Liver (tissue), 9 donors: ENCODE measurements around the gene NRM. TPM values are rescaled to one million over a fixed set of nuclear protein-coding genes. Genes with fewer than 3 reads are reported as not detected.
A peak's percentile ranks its signal among the peaks of the same experiment; 100 is the strongest.

Experiments
- DNase-seq: peaks from one replicate; pipeline ENCODE4 v3.0.0-alpha.2; 2017; ENCODE audit warnings: low spot score
- H3K27ac ChIP-seq, 2 donors: one replicate each; pipeline ENCODE4 v1.7.0; 2013; ENCODE audit warnings: inconsistent platforms in 2 of 2, low read length in 2 of 2, control low read depth in 1 of 2, low read depth in 1 of 2, mild to moderate bottlenecking in 1 of 2
- H3K27me3 ChIP-seq, 4 donors: one replicate each; pipeline versions ENCODE4 v1.6.1 to v1.7.0; 2013; ENCODE audit warnings: low read length in 3 of 4, inconsistent platforms in 1 of 4, mild to moderate bottlenecking in 1 of 4, moderate library complexity in 1 of 4; ENCODE audit not compliant: control insufficient read depth in 4 of 4, insufficient read depth in 4 of 4
- H3K36me3 ChIP-seq, 4 donors: one replicate each; pipeline versions ENCODE4 v1.6.1 to v1.7.0; 2013; ENCODE audit warnings: low read length in 3 of 4, mild to moderate bottlenecking in 3 of 4, low read depth in 1 of 4, moderate library complexity in 1 of 4; ENCODE audit not compliant: control insufficient read depth in 4 of 4, insufficient read depth in 3 of 4
- H3K4me1 ChIP-seq, 4 donors: one replicate each; pipeline versions ENCODE4 v1.6.1 to v1.7.0; 2013; ENCODE audit warnings: low read length in 3 of 4, mild to moderate bottlenecking in 3 of 4, moderate library complexity in 1 of 4; ENCODE audit not compliant: control insufficient read depth in 4 of 4, insufficient read depth in 4 of 4
- H3K4me3 ChIP-seq, 3 donors: one replicate each; pipeline versions ENCODE4 v1.6.1 to v1.7.0; 2013; ENCODE audit warnings: low read length in 3 of 3, control low read depth in 1 of 3, low read depth in 1 of 3, mild to moderate bottlenecking in 1 of 3
- H3K9ac ChIP-seq, 2 donors: one replicate each; pipeline ENCODE4 v1.7.0; 2013; ENCODE audit warnings: low read length in 2 of 2, mild to moderate bottlenecking in 2 of 2, moderate library complexity in 2 of 2, control low read depth in 1 of 2, low read depth in 1 of 2
- H3K9me3 ChIP-seq, 4 donors: one replicate each; pipeline versions ENCODE4 v1.6.1 to v1.7.0; 2013; ENCODE audit warnings: low read length in 3 of 4; ENCODE audit not compliant: control insufficient read depth in 4 of 4
- ATF3 ChIP-seq: IDR thresholded peaks from 2 replicates; pipeline ENCODE4 v1.6.1; 2016; ENCODE audit warnings: antibody characterized with exemption
- CTCF ChIP-seq: fragments of 150-350 bp; IDR thresholded peaks from 2 replicates; pipeline ENCODE4 v1.5.1; 2017; ENCODE audit warnings: improper control_type of control experiment, low read depth, low read length; ENCODE audit not compliant: missing input control
- EGR1 ChIP-seq, 2 donors: IDR thresholded peaks; 2 replicates each; pipeline ENCODE4 v1.6.1; 2016 to 2018; ENCODE audit warnings: antibody characterized with exemption in 2 of 2, low read depth in 2 of 2
- GABPA ChIP-seq, 2 donors: IDR thresholded peaks in 1 of 2; conservative IDR thresholded peaks in 1 of 2; 2 replicates each; pipeline ENCODE4 v1.6.1; 2016; ENCODE audit warnings: antibody characterized with exemption in 2 of 2, mild to moderate bottlenecking in 1 of 2, moderate library complexity in 1 of 2
- MAX ChIP-seq: IDR thresholded peaks from 2 replicates; pipeline ENCODE4 v1.6.1; 2016; ENCODE audit warnings: antibody characterized with exemption
- NR2F2 ChIP-seq: IDR thresholded peaks from 2 replicates; pipeline ENCODE4 v1.6.1; 2016; ENCODE audit warnings: antibody characterized with exemption
- RXRA ChIP-seq, 2 donors: IDR thresholded peaks; 2 replicates each; pipeline ENCODE4 v1.6.1; 2017 to 2018; ENCODE audit warnings: antibody characterized with exemption in 2 of 2, mild to moderate bottlenecking in 1 of 2
- SP1 ChIP-seq: IDR thresholded peaks from 2 replicates; pipeline ENCODE4 v1.6.1; 2018; ENCODE audit warnings: antibody characterized with exemption, mild to moderate bottlenecking
- YY1 ChIP-seq: IDR thresholded peaks from 2 replicates; pipeline ENCODE4 v1.6.1; 2016; ENCODE audit warnings: antibody characterized with exemption, mild to moderate bottlenecking
- WGBS: extraction: QIAGEN DNeasy Blood & Tissue Kit; methylation state at CpG from one replicate; pipeline ENCODE4 v1.1.7; 2013; 5-methylcytosine and 5-hydroxymethylcytosine counted together
- polyA plus RNA-seq, 2 donors: library from polyadenylated mRNA; stranded (reverse) in 1 of 2; unstranded in 1 of 2; fragments of 200-250 nt in 1 of 2; fragments of >200 nt in 1 of 2; fragmentation: Nextera tagmentation in 1 of 2; extraction: Ambion mirVana in 1 of 2; gene quantifications; one replicate each; pipeline versions ENCODE4 v1.2.1 to v1.2.3, GENCODE V29; 2013 to 2015
- total RNA-seq, 2 donors: library from RNA; depleted of rRNA; stranded (reverse); fragments of >200 nt; gene quantifications; one replicate each; pipeline ENCODE4 v1.2.3, GENCODE V29; 2014
- TF ChIP-seq, protein P1 (sequence below): IDR thresholded peaks from 2 replicates; pipeline ENCODE4 v1.6.1; 2016; ENCODE audit warnings: antibody characterized with exemption, mild to moderate bottlenecking
- donor health status: healthy.
- donor health status: healthy.
- donor health status: healthy.
- donor health status: healthy.
- donor health status: healthy.

Gene NRM
- total and polyA plus RNA-seq, 4 donors, result 0.59 to 3.3 (median 2.4) TPM

GRCh38 chr6:30687659-30688431, 2.9 kb downstream of the NRM start:
- no peaks in the 10 kb centered on the region for H3K27me3 ChIP-seq
- H3K4me3 ChIP-seq, result peak overlapping the region; percentile 60 to 77 (median 60)
- H3K27ac ChIP-seq, result peak overlapping the region; percentile 97 to 99
- 30% methylated on average over 22 of the region's 22 CpGs for WGBS
- DNase-seq, result no peak
- TF ChIP-seq EGR1 (IDR thresholded peaks at IDR 0.05; ENCODE audit: low read depth in 2 of 2), result no peak
- no peak for TF ChIP-seq ATF3
- no peak for TF ChIP-seq CTCF
- TF ChIP-seq MAX, result no peak
- peaks cover 21 to 70% (median 55%) of the 10 kb centered on the region in 4 donors for H3K4me1 ChIP-seq
- no peaks in the 10 kb centered on the region for H3K36me3 ChIP-seq
- peak overlapping the region in 1 of 2 donors; percentile 28 for H3K9ac ChIP-seq
- no peaks in the 10 kb centered on the region for H3K9me3 ChIP-seq

DNA sequence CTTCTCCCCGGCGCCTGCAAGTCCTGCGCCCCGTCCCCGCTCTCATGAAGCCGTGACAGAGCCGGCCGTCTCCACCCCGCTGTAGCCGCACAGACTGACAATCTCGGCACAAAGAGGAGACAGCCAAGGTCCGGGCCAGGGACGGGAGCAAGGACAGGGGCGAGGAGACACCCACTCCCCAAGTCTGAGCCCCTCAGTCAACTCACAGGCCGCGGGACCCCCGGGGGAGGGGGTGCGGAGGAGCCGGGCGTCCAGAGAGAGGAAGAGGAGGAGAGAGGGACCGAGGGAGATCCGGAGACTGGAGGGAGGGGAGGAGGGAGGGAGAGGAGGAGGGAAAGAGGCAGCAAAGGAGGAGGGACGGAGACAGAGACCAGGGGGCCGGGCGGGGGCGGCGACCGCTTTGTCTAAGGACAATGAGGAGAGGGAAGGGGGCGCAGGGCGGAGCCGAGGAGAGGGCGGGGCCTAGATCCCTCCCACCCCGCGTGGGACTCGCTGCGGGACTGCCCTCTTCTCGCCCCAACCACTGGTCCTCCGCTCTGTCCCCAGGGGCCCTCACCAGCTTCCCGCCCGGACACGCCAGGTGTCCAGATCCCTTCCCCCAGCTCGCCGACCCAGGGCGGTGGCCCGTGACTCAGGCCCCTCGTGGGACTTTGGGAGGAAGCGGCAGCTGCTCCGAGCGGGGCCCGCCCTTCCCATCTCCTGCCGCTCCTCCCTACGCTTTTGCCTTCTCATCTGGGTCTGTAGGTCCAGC, 3.7 kb downstream of the NRM start:
- WGBS, result under 1% methylated on average over 52 of the region's 52 CpGs
- TF ChIP-seq SP1 (peak; percentile 46), MAX (no peak), NR2F2 (peak; percentile 29), RXRA (IDR thresholded peaks at IDR 0.05) (peak in 1 of 2 donors; percentile 42), EGR1 (IDR thresholded peaks at IDR 0.05; ENCODE audit: low read depth in 2 of 2) (peak; percentile 41 to 42), GABPA (IDR thresholded peaks at IDR 0.05 in 1 of 2, conservative IDR thresholded peaks at IDR 0.05 in 1 of 2) (no peak), YY1 (peak; percentile 9)
- TF ChIP-seq, protein P1, sequence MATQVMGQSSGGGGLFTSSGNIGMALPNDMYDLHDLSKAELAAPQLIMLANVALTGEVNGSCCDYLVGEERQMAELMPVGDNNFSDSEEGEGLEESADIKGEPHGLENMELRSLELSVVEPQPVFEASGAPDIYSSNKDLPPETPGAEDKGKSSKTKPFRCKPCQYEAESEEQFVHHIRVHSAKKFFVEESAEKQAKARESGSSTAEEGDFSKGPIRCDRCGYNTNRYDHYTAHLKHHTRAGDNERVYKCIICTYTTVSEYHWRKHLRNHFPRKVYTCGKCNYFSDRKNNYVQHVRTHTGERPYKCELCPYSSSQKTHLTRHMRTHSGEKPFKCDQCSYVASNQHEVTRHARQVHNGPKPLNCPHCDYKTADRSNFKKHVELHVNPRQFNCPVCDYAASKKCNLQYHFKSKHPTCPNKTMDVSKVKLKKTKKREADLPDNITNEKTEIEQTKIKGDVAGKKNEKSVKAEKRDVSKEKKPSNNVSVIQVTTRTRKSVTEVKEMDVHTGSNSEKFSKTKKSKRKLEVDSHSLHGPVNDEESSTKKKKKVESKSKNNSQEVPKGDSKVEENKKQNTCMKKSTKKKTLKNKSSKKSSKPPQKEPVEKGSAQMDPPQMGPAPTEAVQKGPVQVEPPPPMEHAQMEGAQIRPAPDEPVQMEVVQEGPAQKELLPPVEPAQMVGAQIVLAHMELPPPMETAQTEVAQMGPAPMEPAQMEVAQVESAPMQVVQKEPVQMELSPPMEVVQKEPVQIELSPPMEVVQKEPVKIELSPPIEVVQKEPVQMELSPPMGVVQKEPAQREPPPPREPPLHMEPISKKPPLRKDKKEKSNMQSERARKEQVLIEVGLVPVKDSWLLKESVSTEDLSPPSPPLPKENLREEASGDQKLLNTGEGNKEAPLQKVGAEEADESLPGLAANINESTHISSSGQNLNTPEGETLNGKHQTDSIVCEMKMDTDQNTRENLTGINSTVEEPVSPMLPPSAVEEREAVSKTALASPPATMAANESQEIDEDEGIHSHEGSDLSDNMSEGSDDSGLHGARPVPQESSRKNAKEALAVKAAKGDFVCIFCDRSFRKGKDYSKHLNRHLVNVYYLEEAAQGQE, result no peak

More for the DNA sequence above, 3.7 kb downstream of the NRM start:
- Histone ChIP-seq H3K4me1 (peaks cover 21 to 74% (median 60%) of the 10 kb centered on the region in 4 donors), H3K27ac (peak overlapping the region; percentile 97 to 99), H3K4me3 (peak overlapping the region; percentile 60 to 77 (median 60)), H3K9ac (peak overlapping the region; percentile 30 to 77), H3K36me3 (no peaks in the 10 kb centered on the region), H3K27me3 (no peaks in the 10 kb centered on the region), H3K9me3 (no peaks in the 10 kb centered on the region)
- peak; percentile 69 for DNase-seq
